IMR-90 (cell line): ENCODE results near the gene PLA2G4A. TPM values are rescaled to one million over a fixed set of nuclear protein-coding genes. Genes with fewer than 3 reads are reported as not detected.

Source experiments
- ATAC-seq: fragments of 200-7000 bp; cut with Tn5 transposase; 2 replicates; pipeline ENCODE4 v1.9.1; 2020; ENCODE audit warnings: low read depth, mild to moderate bottlenecking, moderate library complexity
- BruUV-seq: library from RNA; stranded (reverse); fragments of 400-500 nt; replicated peaks from 2 replicates; lab custom pipeline; 2021; lab: Mats Ljungman, UMichigan
- CTCF ChIA-PET: fragments of 300-600 bp; formaldehyde crosslinking; extraction: SDS; loops from one replicate; lab custom pipeline; 2021; ENCODE audit warnings: antibody characterized with exemption; lab: Yijun Ruan, JAX
- POLR2A ChIA-PET: fragments of 300-600 bp; sonication (Branson Sonifier 250); formaldehyde crosslinking; loops from one replicate; lab custom pipeline; 2022; ENCODE audit warnings: antibody characterized with exemption; ENCODE audit not compliant: unreplicated experiment; lab: Charles Lee
- DNase-seq: peaks from one replicate; pipeline ENCODE4 v3.0.0; 2013
- H2AFZ ChIP-seq: replicated peaks from 2 replicates; pipeline ENCODE3; 2013; ENCODE audit warnings: low read length, mild to moderate bottlenecking; ENCODE audit not compliant: poor library complexity
- H2AK5ac ChIP-seq: 2 replicates; pipeline ENCODE4 v1.6.1; 2013; ENCODE audit warnings: low read depth, low read length, inconsistent platforms
- H2AK9ac ChIP-seq: replicated peaks from 2 replicates; pipeline ENCODE3; 2013; ENCODE audit warnings: mild to moderate bottlenecking, low read depth, low read length, moderate library complexity; ENCODE audit not compliant: poor library complexity
- H2BK120ac ChIP-seq: 2 replicates; pipeline ENCODE4 v1.6.1; 2013; ENCODE audit warnings: low read depth, low read length, inconsistent platforms
- H2BK15ac ChIP-seq: 3 replicates; pipeline ENCODE4 v1.6.1; 2013; ENCODE audit warnings: low read depth, low read length, inconsistent platforms
- H2BK20ac ChIP-seq: 2 replicates; pipeline ENCODE4 v1.6.1; 2013; ENCODE audit warnings: low read depth, mild to moderate bottlenecking, inconsistent platforms, low read length, moderate library complexity
- H2BK5ac ChIP-seq: 2 replicates; pipeline ENCODE4 v1.6.1; 2013; ENCODE audit warnings: mild to moderate bottlenecking, low read depth, low read length, inconsistent platforms; ENCODE audit not compliant: poor library complexity, severe bottlenecking
- H3K14ac ChIP-seq: replicated peaks from 2 replicates; pipeline ENCODE4 v1.6.1; 2013; ENCODE audit warnings: low read depth, low read length, inconsistent platforms
- H3K18ac ChIP-seq: 2 replicates; pipeline ENCODE4 v1.6.1; 2013; ENCODE audit warnings: low read depth, low read length, control low read depth
- H3K23ac ChIP-seq: 2 replicates; pipeline ENCODE4 v1.6.1; 2013; ENCODE audit warnings: low read depth, low read length, inconsistent platforms
- H3K27ac ChIP-seq: 2 replicates; pipeline ENCODE4 v1.5.1; 2013; ENCODE audit warnings: mild to moderate bottlenecking, control low read depth, low read length; ENCODE audit not compliant: insufficient read depth
- H3K27me3 ChIP-seq: 2 replicates; pipeline ENCODE4 v1.6.1; 2013; ENCODE audit warnings: low read length; ENCODE audit not compliant: control insufficient read depth, insufficient read depth
- H3K36me3 ChIP-seq: 2 replicates; pipeline ENCODE4 v1.6.1; 2013; ENCODE audit warnings: low read length, mixed read lengths; ENCODE audit not compliant: control insufficient read depth, insufficient read depth
- H3K4ac ChIP-seq: 2 replicates; pipeline ENCODE4 v1.6.1; 2013; ENCODE audit warnings: low read depth, low read length, inconsistent platforms
- H3K4me1 ChIP-seq: 2 replicates; pipeline ENCODE4 v1.6.1; 2013; ENCODE audit warnings: low read length, mixed read lengths; ENCODE audit not compliant: control insufficient read depth, insufficient read depth
- H3K4me2 ChIP-seq: 2 replicates; pipeline ENCODE4 v1.6.1; 2013; ENCODE audit warnings: low read depth, mild to moderate bottlenecking, control low read depth, low read length, moderate library complexity
- H3K4me3 ChIP-seq: 2 replicates; pipeline ENCODE4 v1.5.1; 2013; ENCODE audit warnings: low read depth, mild to moderate bottlenecking, control low read depth, low read length, moderate library complexity; ENCODE audit not compliant: insufficient read depth
- H3K56ac ChIP-seq: 2 replicates; pipeline ENCODE4 v1.6.1; 2013; ENCODE audit warnings: low read length, inconsistent platforms; ENCODE audit not compliant: insufficient read depth; ENCODE audit errors: extremely low read depth
- H3K79me1 ChIP-seq, 2 experiments: 2 replicates each; pipeline ENCODE4 v1.6.1; 2013; ENCODE audit warnings: low read length in 2 of 2, inconsistent platforms in 1 of 2, low read depth in 1 of 2
- H3K9ac ChIP-seq: 2 replicates; pipeline ENCODE4 v1.6.1; 2013; ENCODE audit warnings: low read depth, low read length, control low read depth
- H3K9me1 ChIP-seq: 2 replicates; pipeline ENCODE4 v1.6.1; 2013; ENCODE audit warnings: low read length, inconsistent platforms; ENCODE audit not compliant: insufficient read depth
- H3K9me3 ChIP-seq: 2 replicates; pipeline ENCODE4 v1.6.1; 2013; ENCODE audit warnings: low read length; ENCODE audit not compliant: control insufficient read depth, insufficient read depth
- H4K20me1 ChIP-seq: 2 replicates; pipeline ENCODE4 v1.6.1; 2013; ENCODE audit warnings: low read length, inconsistent platforms; ENCODE audit not compliant: insufficient read depth
- H4K5ac ChIP-seq: 2 replicates; pipeline ENCODE4 v1.6.1; 2013; ENCODE audit warnings: mild to moderate bottlenecking, low read depth, low read length, control low read depth
- H4K8ac ChIP-seq, 2 experiments: 2 replicates each; pipeline ENCODE4 v1.6.1; 2013; ENCODE audit warnings: low read depth in 2 of 2, low read length in 2 of 2, control low read depth in 1 of 2, inconsistent platforms in 1 of 2
- H4K91ac ChIP-seq: 2 replicates; pipeline ENCODE4 v1.6.1; 2013; ENCODE audit warnings: low read depth, low read length, inconsistent platforms; ENCODE audit not compliant: insufficient read depth
- CEBPB ChIP-seq: IDR thresholded peaks from 2 replicates; pipeline ENCODE4 v1.6.1; 2012; ENCODE audit warnings: low read depth, low read length, improper control_type of control experiment
- MAFK ChIP-seq: IDR thresholded peaks from 2 replicates; pipeline ENCODE4 v1.6.1; 2012; ENCODE audit warnings: low read depth, low read length, improper control_type of control experiment
- POLR2A ChIP-seq: IDR thresholded peaks from 2 replicates; pipeline ENCODE4 v1.6.1; 2012; ENCODE audit warnings: mild to moderate bottlenecking, low read depth, low read length
- RAD21 ChIP-seq: IDR thresholded peaks from 2 replicates; pipeline ENCODE4 v1.6.1; 2012; ENCODE audit warnings: low read length, improper control_type of control experiment
- WGBS, 2 experiments: methylation state at CpG; one replicate each; pipeline versions ENCODE4 v1.1.5 to v1.1.7; 2013; ENCODE audit warnings: missing lambda C conversion rate in 2 of 2; ENCODE audit not compliant: insufficient read length in 1 of 2; ENCODE audit errors: extremely low coverage in 2 of 2; 5-methylcytosine and 5-hydroxymethylcytosine counted together
- dilution Hi-C: fragments of 300-500 bp; cut with HindIII; formaldehyde crosslinking; loops from one replicate; pipeline ENCODE4 v1.14.3; 2018; ENCODE audit warnings: low sequenced_read_pairs; ENCODE audit not compliant: unreplicated experiment
- in situ Hi-C: fragments of 300-500 bp; cut with MboI; formaldehyde crosslinking; loops from 3 replicates; pipeline ENCODE4 v1.14.3; 2019; ENCODE audit warnings: low sequenced_read_pairs, inconsistent platforms, mixed read lengths
- intact Hi-C: fragments of 100-400 bp; cut with micrococcal nuclease; formaldehyde crosslinking; loops from 2 replicates; pipeline ENCODE4 v1.10.0; 2022
- polyA plus RNA-seq, 3 experiments: library from polyadenylated mRNA; depleted of rRNA; stranded (reverse); fragments of >200 nt; gene quantifications; 2 replicates each; pipeline ENCODE4 v1.2.3, GENCODE V29; 2012; ENCODE audit warnings: low replicate concordance in 1 of 3
- total RNA-seq: library from RNA; depleted of rRNA; stranded (reverse); fragments of >200 nt; gene quantifications from 2 replicates; pipeline ENCODE4 v1.2.3, GENCODE V29; 2012

Gene PLA2G4A
- total and polyA plus RNA-seq, 2 of the 4 experiments (the other 2 are of a cell fraction) = 1.6 to 3.8 TPM

DNA sequence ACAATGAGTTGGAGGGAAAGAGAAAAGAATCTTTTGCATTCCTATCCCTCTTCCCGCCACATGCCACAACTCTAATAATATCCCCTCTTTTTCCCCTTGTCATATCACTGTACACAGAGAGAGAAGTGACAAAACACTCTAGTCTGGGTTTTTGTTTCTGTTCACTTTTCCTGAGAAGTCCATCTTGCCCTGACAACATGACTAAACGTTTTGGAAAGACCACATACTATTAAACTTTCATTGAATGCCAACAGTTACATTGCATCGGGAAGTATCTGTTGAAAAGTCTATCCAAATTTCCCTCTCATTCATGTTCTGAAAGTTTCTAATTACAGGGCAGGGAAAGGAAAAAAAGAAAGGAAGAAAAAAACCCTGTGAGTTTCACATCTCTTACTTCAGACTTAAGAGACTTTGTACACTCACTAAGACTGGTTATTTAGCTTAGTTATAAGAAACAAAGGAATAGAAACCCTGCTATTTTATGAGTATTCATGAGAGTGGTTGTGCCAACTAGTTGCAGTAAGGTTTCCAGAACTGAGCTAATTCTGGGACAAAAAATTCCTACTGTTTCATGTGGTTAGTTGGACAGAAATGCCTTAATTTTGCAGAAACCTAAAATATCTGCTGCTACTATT lies 16.9 kb downstream of the PLA2G4A start:
- ATAC-seq = no peak
- Histone ChIP-seq H4K5ac (no peak overlapping the region), H3K18ac (no peak overlapping the region), H4K20me1 (no peaks in the 10 kb centered on the region), H2BK15ac (no peak overlapping the region), H4K8ac (no peak overlapping the region), H4K91ac (no peak overlapping the region), H3K4ac (no peak overlapping the region), H3K23ac (no peak overlapping the region), H3K27ac (no peak overlapping the region), H3K4me3 (no peak overlapping the region), H3K4me2 (no peak overlapping the region), H3K56ac (no peak overlapping the region), H2BK20ac (no peak overlapping the region), H2BK120ac (no peak overlapping the region), H2AK9ac (no peak overlapping the region), H3K36me3 (no peaks in the 10 kb centered on the region), H3K9me1 (no peaks in the 10 kb centered on the region), H3K9ac (no peak overlapping the region), H3K27me3 (no peaks in the 10 kb centered on the region), H3K79me1 (no peaks in the 10 kb centered on the region), H3K14ac (no peak overlapping the region), H3K9me3 (no peaks in the 10 kb centered on the region), H2AFZ (no peak overlapping the region), H3K4me1 (no peaks in the 10 kb centered on the region), H2BK5ac (no peak overlapping the region), H2AK5ac (no peak overlapping the region)
- POLR2A ChIA-PET = no interaction called here
- dilution Hi-C loops (no loop called here), in situ Hi-C loops (no loop called here), intact Hi-C loops (no loop called here)
- BruUV-seq = no TSS peak
- DNase-seq = no peak
- CTCF ChIA-PET = no interaction called here
- no CpG with 5 or more reads among the region's 3 CpGs for WGBS, 2 experiments
- TF ChIP-seq RAD21 (no peak), MAFK (no peak), POLR2A (no peak), CEBPB (no peak)
